GM19328 (cell line): ENCODE measurements around the gene SLC30A4.
"Not testable (repeated sequence)": the region's sequence is repeated elsewhere in the genome, so short reads cannot be mapped to it uniquely, and the experiment has no call there.

ENCODE experiments used
- ATAC-seq: cut with Tn5 transposase; IDR thresholded peaks from one replicate; pipeline ENCODE4 v1.9.1; 2021; ENCODE audit warnings: mild to moderate bottlenecking, moderate library complexity; ENCODE audit not compliant: unreplicated experiment

The SLC30A4 gene

GRCh38 chr15:45510758-45511280 lies 11.7 kb downstream of the SLC30A4 start:
- ATAC-seq: no peak

GRCh38 chr15:45507143-45507542 lies 15.4 kb downstream of the SLC30A4 start:
- ATAC-seq: not testable (repeated sequence)

- no peak for ATAC-seq
These were observed 23.1 kb downstream of the SLC30A4 start for GRCh38 chr15:45499426-45499825.

- no peak for ATAC-seq
These were observed 23.9 kb downstream of the SLC30A4 start for GRCh38 chr15:45498701-45499100.

GRCh38 chr15:45497261-45497660 lies 25.3 kb downstream of the SLC30A4 start:
- ATAC-seq: no peak

GRCh38 chr15:45496658-45497057 lies 25.9 kb downstream of the SLC30A4 start:
- no peak for ATAC-seq

- ATAC-seq: no peak
These were observed 27.0 kb downstream of the SLC30A4 start for GRCh38 chr15:45495588-45495987.

- no peak for ATAC-seq
These were observed 32.8 kb downstream of the SLC30A4 start for GRCh38 chr15:45489690-45490238.

- no peak for ATAC-seq
These were observed 36.2 kb downstream of the SLC30A4 start for GRCh38 chr15:45486317-45486716.

- no peak for ATAC-seq
These were observed 41.4 kb downstream of the SLC30A4 start for GRCh38 chr15:45481135-45481534.

- ATAC-seq: no peak
These were observed 46.1 kb downstream of the SLC30A4 start for GRCh38 chr15:45476410-45476809.

GRCh38 chr15:45474799-45475198 lies 47.8 kb downstream of the SLC30A4 start:
- no peak for ATAC-seq

GRCh38 chr15:45473068-45473467 lies 49.5 kb downstream of the SLC30A4 start:
- ATAC-seq: no peak

- ATAC-seq: no peak
These were observed 51.4 kb downstream of the SLC30A4 start for GRCh38 chr15:45471151-45471550.

GRCh38 chr15:45469441-45469840 lies 53.1 kb downstream of the SLC30A4 start:
- ATAC-seq: no peak

- no peak for ATAC-seq
These were observed 53.5 kb downstream of the SLC30A4 start for GRCh38 chr15:45469027-45469426.

- ATAC-seq: no peak
These were observed 54.3 kb downstream of the SLC30A4 start for GRCh38 chr15:45468294-45468693.

- ATAC-seq: no peak
These were observed 63.7 kb downstream of the SLC30A4 start for GRCh38 chr15:45458746-45459403.

GRCh38 chr15:45457641-45458539 lies 64.7 kb downstream of the SLC30A4 start:
- peak; percentile 42 for ATAC-seq

GRCh38 chr15:45457220-45457619 lies 65.3 kb downstream of the SLC30A4 start:
- no peak for ATAC-seq

- no peak for ATAC-seq
These were observed 66.1 kb downstream of the SLC30A4 start for GRCh38 chr15:45456212-45457106.
